Measurements from ENCODE around the gene CDC14A. TPM values are rescaled to one million over a fixed set of nuclear protein-coding genes. Genes with fewer than 3 reads are reported as not detected.

CDC14A gene
- total RNA-seq, 6 experiments from 2014 or later, result 2.4 to 5.1 (median 3.0) TPM

- H3K27ac Mint-ChIP-seq, result no peak overlapping the region
- peaks cover 7% of the 10 kb centered on the region for H3K27me3 Mint-ChIP-seq (ENCODE audit: insufficient read depth)
- TF ChIP-seq CTCF (IDR thresholded peaks at IDR 0.05), result no peak
- H3K36me3 Mint-ChIP-seq (ENCODE audit: low read depth), result no peaks in the 10 kb centered on the region
- H3K4me1 Mint-ChIP-seq (ENCODE audit: low read depth), result peaks cover 12% of the 10 kb centered on the region
- no peaks in the 10 kb centered on the region for H3K9me3 Mint-ChIP-seq
- DNase-seq, result no peak
- H3K4me3 Mint-ChIP-seq, result no peak overlapping the region
These were observed 45.5 kb upstream of the CDC14A start for GRCh38 chr1:100306735-100307313.

- TF ChIP-seq CTCF (IDR thresholded peaks at IDR 0.05), result no peak
- Mint-ChIP-seq H3K36me3 (ENCODE audit: low read depth) (no peaks in the 10 kb centered on the region), H3K27ac (no peak overlapping the region), H3K9me3 (no peaks in the 10 kb centered on the region), H3K4me1 (ENCODE audit: low read depth) (peaks cover 12% of the 10 kb centered on the region), H3K27me3 (ENCODE audit: insufficient read depth) (peaks cover 7% of the 10 kb centered on the region), H3K4me3 (no peak overlapping the region)
- DNase-seq, result peak; percentile 18
These were observed 43.5 kb upstream of the CDC14A start for GRCh38 chr1:100308777-100309176.

- Mint-ChIP-seq H3K36me3 (ENCODE audit: low read depth) (no peaks in the 10 kb centered on the region), H3K9me3 (no peaks in the 10 kb centered on the region), H3K27ac (no peak overlapping the region), H3K4me3 (no peak overlapping the region), H3K4me1 (ENCODE audit: low read depth) (peaks cover 12% of the 10 kb centered on the region), H3K27me3 (ENCODE audit: insufficient read depth) (peaks cover 4% of the 10 kb centered on the region)
- TF ChIP-seq CTCF (IDR thresholded peaks at IDR 0.05), result no peak
- DNase-seq, result no peak
These were observed 42.4 kb upstream of the CDC14A start for GRCh38 chr1:100309863-100310262.

- no peak for TF ChIP-seq CTCF (IDR thresholded peaks at IDR 0.05)
- no peaks in the 10 kb centered on the region for H3K36me3 Mint-ChIP-seq (ENCODE audit: low read depth)
- H3K4me1 Mint-ChIP-seq (ENCODE audit: low read depth), result peaks cover 8% of the 10 kb centered on the region
- peaks cover 9% of the 10 kb centered on the region; the same call in 1 of the 2 replicates for H3K9me3 Mint-ChIP-seq
- peaks cover 3% of the 10 kb centered on the region for H3K27me3 Mint-ChIP-seq (ENCODE audit: insufficient read depth)
- DNase-seq, result no peak
- H3K4me3 Mint-ChIP-seq, result no peak overlapping the region
- no peak overlapping the region for H3K27ac Mint-ChIP-seq
These were observed 38.9 kb upstream of the CDC14A start for GRCh38 chr1:100313382-100313781.

- Mint-ChIP-seq H3K9me3 (peaks cover 9% of the 10 kb centered on the region; the same call in 1 of the 2 replicates), H3K4me1 (ENCODE audit: low read depth) (no peaks in the 10 kb centered on the region), H3K27me3 (ENCODE audit: insufficient read depth) (peaks cover 3% of the 10 kb centered on the region), H3K27ac (no peak overlapping the region), H3K36me3 (ENCODE audit: low read depth) (peaks cover 5% of the 10 kb centered on the region; the same call in 1 of the 2 replicates), H3K4me3 (no peak overlapping the region)
- DNase-seq, result no peak
- no peak for TF ChIP-seq CTCF (IDR thresholded peaks at IDR 0.05)
These were observed 35.7 kb upstream of the CDC14A start for GRCh38 chr1:100316622-100317021.
